Activated T-cell treated with anti-CD3 and anti-CD28 coated beads, Interleukin-2, amount 50 U/mL, for 24 hours (primary cell): ENCODE measurements around the gene MUC22.
"Not testable (repeated sequence)": the region's sequence is repeated elsewhere in the genome, so short reads cannot be mapped to it uniquely, and the experiment has no call there.

ENCODE experiments used
- DNase-seq: peaks from one replicate; pipeline ENCODE4 v3.0.0-alpha.2; 2020
- H3K27ac Mint-ChIP-seq: 2 replicates; pipeline ENCODE4 v1.8.0; 2020; ENCODE audit warnings: mild to moderate bottlenecking, mixed read lengths
- H3K27me3 Mint-ChIP-seq: 2 replicates; pipeline ENCODE4 v1.8.0; 2020; ENCODE audit warnings: mixed read lengths
- H3K36me3 Mint-ChIP-seq: 2 replicates; pipeline ENCODE4 v1.8.0; 2020; ENCODE audit warnings: low read depth, mixed read lengths
- H3K4me1 Mint-ChIP-seq: 2 replicates; pipeline ENCODE4 v1.8.0; 2020; ENCODE audit warnings: low read depth, mixed read lengths
- H3K4me3 Mint-ChIP-seq: 2 replicates; pipeline ENCODE4 v1.8.0; 2020; ENCODE audit warnings: mild to moderate bottlenecking, moderate library complexity, mixed read lengths
- H3K9me3 Mint-ChIP-seq: 2 replicates; pipeline ENCODE4 v1.8.0; 2020; ENCODE audit warnings: mixed read lengths

MUC22 gene

DNA sequence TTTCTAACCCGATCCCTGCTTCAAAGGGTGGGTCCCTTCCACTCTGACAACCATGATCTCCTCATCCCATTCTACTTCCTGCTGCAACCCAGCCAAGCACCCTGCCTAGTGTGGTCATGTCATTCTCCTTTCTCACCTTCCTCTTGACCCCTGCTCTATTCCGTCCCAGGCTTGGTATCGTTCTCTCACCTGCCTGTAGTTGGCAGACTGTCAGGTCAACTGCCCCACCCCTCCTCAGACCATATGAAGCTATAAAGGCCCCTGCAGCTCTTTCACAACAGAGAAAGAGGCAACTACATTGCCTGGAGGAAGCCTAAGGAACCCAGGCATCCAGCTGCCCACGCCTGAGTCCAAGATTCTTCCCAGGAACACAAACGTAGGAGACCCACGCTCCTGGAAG lies 26.8 kb upstream of the MUC22 start, which contains the start of gene MUC21:
MUC21 (plus strand) TSS at position 280 of the 400 bp plus-strand sequence. CDS start 241 bp downstream, outside the sequence.
- H3K4me1 Mint-ChIP-seq = peaks cover 11% of the 10 kb centered on the region
- H3K27ac Mint-ChIP-seq = no peak within 1 kb of the TSS
- no peak for DNase-seq
- H3K4me3 Mint-ChIP-seq = no peak within 1 kb of the TSS
- H3K36me3 Mint-ChIP-seq = no peaks in the 10 kb centered on the region
- no peaks in the 10 kb centered on the region for H3K9me3 Mint-ChIP-seq
- peaks cover 33% of the 10 kb centered on the region for H3K27me3 Mint-ChIP-seq

DNA sequence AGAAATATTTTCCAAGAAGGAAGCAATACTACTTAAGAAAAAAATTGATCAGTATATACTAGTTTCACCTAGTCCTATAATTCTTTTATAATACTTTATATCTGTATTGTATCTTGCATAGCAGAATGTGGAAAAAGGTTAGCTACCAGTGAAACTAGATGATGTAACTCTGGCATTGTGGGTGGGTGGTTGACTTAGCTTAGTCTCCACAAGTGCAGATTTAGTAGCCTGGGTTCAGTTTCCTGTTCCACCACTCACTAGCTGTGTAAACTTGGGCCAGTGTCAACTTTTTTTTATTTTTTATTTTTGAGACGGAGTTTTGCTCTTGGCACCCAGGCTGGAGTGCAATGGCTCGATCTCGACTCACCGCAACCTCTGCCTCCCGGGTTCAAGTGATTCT lies 24.8 kb upstream of the MUC22 start:
- H3K4me3 Mint-ChIP-seq = no peak overlapping the region
- H3K9me3 Mint-ChIP-seq = no peaks in the 10 kb centered on the region
- H3K27me3 Mint-ChIP-seq = peaks cover 31% of the 10 kb centered on the region
- peaks cover 16% of the 10 kb centered on the region for H3K4me1 Mint-ChIP-seq
- no peak overlapping the region for H3K27ac Mint-ChIP-seq
- DNase-seq = no peak
- no peaks in the 10 kb centered on the region for H3K36me3 Mint-ChIP-seq

DNA sequence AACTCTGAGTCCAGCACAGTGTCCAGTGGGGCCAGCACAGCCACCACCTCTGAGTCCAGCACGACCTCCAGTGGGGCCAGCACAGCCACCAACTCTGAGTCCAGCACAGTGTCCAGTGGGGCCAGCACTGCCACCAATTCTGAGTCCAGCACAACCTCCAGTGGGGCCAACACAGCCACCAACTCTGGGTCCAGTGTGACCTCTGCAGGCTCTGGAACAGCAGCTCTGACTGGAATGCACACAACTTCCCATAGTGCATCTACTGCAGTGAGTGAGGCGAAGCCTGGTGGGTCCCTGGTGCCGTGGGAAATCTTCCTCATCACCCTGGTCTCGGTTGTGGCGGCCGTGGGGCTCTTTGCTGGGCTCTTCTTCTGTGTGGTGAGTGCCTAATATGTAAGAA lies 23.0 kb upstream of the MUC22 start:
- Mint-ChIP-seq H3K27ac (no peak overlapping the region), H3K4me1 (peaks cover 18% of the 10 kb centered on the region), H3K36me3 (no peaks in the 10 kb centered on the region), H3K9me3 (no peaks in the 10 kb centered on the region), H3K27me3 (peaks cover 20% of the 10 kb centered on the region), H3K4me3 (no peak overlapping the region)
- no peak for DNase-seq

DNA sequence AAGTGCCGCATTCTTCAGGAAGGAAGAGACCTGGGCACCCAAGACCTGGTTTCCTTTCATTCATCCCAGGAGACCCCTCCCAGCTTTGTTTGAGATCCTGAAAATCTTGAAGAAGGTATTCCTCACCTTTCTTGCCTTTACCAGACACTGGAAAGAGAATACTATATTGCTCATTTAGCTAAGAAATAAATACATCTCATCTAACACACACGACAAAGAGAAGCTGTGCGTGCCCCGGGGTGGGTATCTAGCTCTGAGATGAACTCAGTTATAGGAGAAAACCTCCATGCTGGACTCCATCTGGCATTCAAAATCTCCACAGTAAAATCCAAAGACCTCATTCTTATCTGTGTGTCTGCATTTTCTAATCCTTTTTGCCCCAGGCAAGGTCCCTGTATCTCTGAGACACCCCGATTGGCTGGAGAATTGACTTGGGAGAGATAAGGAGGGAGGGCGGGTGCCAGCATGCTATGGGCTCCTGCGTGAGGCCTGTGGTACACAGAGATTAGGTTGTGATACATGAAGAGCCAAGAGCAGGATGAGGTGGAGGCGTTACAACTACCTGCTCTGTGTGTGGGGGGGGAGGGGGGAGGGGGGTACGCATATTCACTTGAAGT lies 22.0 kb upstream of the MUC22 start:
- no peak overlapping the region for H3K27ac Mint-ChIP-seq

DNA sequence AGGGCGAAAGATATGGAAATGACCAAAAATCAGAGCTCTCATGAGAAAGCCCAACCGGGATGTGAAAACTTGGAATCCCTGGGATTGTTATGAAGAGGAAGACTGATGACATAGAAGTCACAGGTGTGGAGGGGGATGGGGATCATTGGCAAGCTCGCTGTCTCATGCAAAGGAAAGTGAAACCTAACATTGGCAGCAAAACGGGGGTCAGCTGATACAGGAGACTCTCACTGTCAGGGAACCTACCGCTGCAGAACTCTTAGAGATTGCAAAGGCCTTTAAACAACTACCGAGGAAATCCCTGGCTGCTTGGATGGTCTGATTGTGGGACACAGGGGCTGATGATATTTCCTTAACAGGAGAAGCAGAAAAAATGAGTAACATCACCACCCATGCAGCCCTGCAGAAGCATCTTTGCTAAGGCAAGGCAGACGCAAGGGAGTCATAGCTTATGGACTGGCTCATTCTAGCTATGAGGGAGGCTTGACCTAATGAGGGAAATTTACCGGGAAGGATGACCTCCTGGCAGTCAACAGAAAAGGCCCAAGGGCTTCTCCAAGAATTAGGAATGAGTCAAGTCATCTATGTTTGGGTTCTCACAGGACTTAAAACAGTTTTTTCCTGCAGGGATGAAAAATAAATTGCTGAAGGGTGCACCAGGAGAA lies 19.7 kb upstream of the MUC22 start:
- Mint-ChIP-seq H3K4me1 (peaks cover 12% of the 10 kb centered on the region), H3K9me3 (no peaks in the 10 kb centered on the region), H3K27me3 (peaks cover 2% of the 10 kb centered on the region), H3K36me3 (no peaks in the 10 kb centered on the region), H3K4me3 (no peak overlapping the region), H3K27ac (no peak overlapping the region)
- no peak for DNase-seq

More for the DNA sequence above, 22.0 kb upstream of the MUC22 start:
- H3K9me3 Mint-ChIP-seq = no peaks in the 10 kb centered on the region
- no peak overlapping the region for H3K4me3 Mint-ChIP-seq
- peaks cover 17% of the 10 kb centered on the region for H3K4me1 Mint-ChIP-seq
- DNase-seq = no peak
- H3K36me3 Mint-ChIP-seq = no peaks in the 10 kb centered on the region
- H3K27me3 Mint-ChIP-seq = peaks cover 10% of the 10 kb centered on the region

DNA sequence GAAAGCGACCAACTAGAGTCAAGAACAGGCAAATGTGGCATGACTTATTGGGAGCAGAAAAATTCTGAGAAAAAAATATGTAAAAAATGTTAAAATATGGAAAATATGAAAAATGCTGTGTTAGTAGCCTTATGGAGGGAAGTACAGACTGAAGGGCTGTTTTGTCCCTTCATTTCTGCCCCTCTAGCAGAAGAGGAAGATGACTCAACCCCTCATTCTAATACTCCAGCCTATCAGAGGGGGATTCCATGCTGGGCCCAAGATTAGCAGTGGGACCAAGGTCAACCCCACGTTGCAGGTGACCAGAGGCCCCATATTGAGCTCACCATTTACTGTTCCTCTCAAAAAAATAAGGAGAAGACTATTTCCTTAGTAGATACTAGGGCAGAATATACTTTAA lies 18.4 kb upstream of the MUC22 start:
- Mint-ChIP-seq H3K9me3 (no peaks in the 10 kb centered on the region), H3K4me1 (peaks cover 11% of the 10 kb centered on the region), H3K36me3 (no peaks in the 10 kb centered on the region), H3K27me3 (no peaks in the 10 kb centered on the region), H3K4me3 (no peak overlapping the region), H3K27ac (no peak overlapping the region)
- DNase-seq = no peak

DNA sequence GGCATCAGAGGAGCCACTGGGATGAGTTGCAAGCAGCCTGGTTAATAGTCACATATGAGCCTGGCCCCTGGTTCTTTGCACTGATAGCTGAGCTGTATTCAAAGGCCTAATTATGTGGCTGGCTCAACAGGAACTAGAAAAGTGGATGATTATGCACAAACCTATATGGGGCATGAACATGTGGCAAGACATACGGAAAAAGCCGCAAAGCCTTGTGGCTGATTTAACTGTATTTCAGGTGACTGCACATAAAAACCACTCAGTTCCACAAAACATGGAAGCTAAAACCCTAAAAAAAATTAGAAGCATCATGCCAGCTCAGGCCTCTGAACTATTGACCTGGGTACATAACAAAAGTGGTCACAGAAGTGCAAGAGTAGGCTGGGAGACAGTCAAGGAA lies 13.0 kb upstream of the MUC22 start:
- Mint-ChIP-seq H3K27ac (no peak overlapping the region), H3K4me1 (peaks cover 9% of the 10 kb centered on the region), H3K4me3 (no peak overlapping the region), H3K27me3 (peaks cover 9% of the 10 kb centered on the region), H3K36me3 (no peaks in the 10 kb centered on the region), H3K9me3 (no peaks in the 10 kb centered on the region)
- DNase-seq = no peak

DNA sequence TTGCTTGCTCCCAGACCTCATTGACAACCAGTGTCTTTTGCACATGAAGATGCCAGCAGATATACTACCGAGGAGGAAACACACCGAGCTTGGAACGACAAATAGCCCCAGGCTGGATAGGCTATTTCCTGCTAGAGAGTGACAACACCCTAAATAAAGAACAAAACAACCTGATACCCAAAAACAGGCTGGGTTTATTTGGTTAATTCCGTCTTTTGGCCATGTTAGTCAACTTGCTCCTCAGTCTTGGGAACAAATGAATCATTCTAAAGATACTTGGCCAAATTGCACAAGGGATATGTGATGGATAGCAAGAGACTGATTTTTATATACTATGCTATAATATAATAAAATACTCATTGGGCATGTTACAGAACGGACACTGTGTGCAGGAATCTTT lies 11.5 kb upstream of the MUC22 start:
- DNase-seq = no peak
- Mint-ChIP-seq H3K4me1 (peaks cover 9% of the 10 kb centered on the region), H3K27me3 (peaks cover 13% of the 10 kb centered on the region), H3K9me3 (no peaks in the 10 kb centered on the region), H3K36me3 (no peaks in the 10 kb centered on the region), H3K4me3 (no peak overlapping the region), H3K27ac (no peak overlapping the region)

DNA sequence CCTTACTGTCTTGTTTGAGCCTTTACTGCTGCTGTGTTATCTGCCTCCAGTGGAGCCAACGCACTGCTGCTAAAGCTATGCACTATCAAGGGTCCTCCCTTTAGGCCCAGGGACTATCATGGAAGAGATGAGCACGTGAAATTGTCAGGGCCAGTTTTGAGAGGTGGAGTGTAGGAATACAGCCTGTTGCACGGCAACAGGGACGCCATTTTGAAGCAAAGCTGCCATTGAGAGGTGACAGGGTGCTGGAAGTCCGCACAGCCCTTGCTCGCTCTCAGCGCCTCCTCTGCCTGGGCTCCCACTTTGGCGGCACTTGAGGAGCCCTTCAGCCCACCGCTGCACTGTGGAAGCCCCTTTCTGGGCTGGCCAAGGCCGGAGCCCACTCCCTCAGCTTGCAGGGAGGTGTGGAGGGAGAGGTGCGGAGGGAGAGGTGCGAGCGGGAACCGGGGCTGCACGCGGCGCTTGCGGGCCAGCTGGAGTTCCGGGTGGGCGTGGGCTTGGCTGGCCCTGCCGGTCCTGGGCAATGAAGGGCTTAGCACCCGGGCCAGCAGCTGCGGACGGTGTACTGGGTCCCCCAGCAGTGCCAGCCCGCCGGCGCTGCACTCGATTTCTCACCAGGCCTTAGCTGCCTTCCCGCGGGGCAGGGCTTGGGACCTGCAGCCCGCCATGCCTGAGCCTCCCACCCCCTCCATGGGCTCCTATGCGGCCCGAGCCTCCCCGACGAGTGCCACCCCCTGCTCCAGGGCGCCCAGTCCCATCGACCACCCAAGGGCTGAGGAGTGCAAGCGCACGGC lies 10.0 kb upstream of the MUC22 start:
- H3K4me1 Mint-ChIP-seq = peaks cover 20% of the 10 kb centered on the region
- H3K27me3 Mint-ChIP-seq = peaks cover 13% of the 10 kb centered on the region
- not testable (repeated sequence) for H3K27ac Mint-ChIP-seq, H3K4me3 Mint-ChIP-seq, H3K36me3 Mint-ChIP-seq, H3K9me3 Mint-ChIP-seq, DNase-seq

DNA sequence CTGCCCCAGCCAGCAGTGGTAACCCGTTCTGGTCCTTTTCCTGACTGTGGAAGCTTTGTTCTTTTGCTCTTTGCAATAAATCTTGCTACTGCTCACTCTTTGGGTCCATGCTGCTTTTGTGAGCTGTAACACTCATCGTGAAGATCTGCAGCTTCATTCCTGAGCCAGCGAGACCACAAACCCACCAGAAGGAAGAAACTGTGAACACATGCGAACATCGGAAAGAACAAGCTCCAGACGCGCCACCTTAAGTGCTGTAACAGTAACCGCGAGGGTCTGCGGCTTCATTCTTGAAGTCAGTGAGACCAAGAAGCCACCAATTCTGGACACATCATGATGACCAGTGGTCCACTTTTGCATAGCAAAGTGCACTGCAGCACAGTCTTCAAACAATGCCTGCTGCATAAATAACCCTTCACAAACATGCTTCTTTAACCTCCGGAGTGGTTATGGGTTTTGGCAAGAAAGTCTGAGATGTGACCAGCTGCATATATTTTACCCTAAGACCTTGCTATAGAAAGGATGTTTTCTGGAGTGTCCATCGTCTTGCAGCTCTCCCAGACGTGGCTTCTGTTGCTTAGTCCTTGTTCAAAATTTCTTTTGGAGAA lies 8.9 kb upstream of the MUC22 start:
- no peak for DNase-seq
- no peak overlapping the region for H3K27ac Mint-ChIP-seq
- H3K4me3 Mint-ChIP-seq = no peak overlapping the region
- H3K9me3 Mint-ChIP-seq = no peaks in the 10 kb centered on the region
- no peaks in the 10 kb centered on the region for H3K36me3 Mint-ChIP-seq
- H3K27me3 Mint-ChIP-seq = peaks cover 22% of the 10 kb centered on the region
- H3K4me1 Mint-ChIP-seq = peaks cover 24% of the 10 kb centered on the region

DNA sequence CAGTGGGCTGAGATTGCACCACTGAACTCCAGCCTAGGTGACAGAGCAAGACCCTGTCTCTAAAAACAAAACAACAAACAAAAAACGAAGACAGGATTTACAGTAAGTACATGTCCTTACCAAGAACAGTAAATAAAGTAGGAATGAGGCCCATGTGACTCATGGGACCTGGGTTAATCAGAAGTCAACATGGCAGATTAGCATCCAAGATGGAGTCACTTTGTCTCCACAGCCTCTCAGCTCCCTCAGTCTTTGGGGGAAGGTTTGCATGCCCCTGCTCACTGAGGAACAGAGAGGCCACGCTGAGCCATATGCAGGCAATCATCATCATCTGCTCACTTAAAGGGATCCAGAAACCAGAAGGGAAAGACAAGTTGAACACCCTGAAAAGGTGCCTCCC lies 7.8 kb upstream of the MUC22 start:
- Mint-ChIP-seq H3K9me3 (no peaks in the 10 kb centered on the region), H3K4me3 (no peak overlapping the region), H3K4me1 (peaks cover 27% of the 10 kb centered on the region), H3K27me3 (peaks cover 29% of the 10 kb centered on the region), H3K36me3 (no peaks in the 10 kb centered on the region), H3K27ac (no peak overlapping the region)
- no peak for DNase-seq

DNA sequence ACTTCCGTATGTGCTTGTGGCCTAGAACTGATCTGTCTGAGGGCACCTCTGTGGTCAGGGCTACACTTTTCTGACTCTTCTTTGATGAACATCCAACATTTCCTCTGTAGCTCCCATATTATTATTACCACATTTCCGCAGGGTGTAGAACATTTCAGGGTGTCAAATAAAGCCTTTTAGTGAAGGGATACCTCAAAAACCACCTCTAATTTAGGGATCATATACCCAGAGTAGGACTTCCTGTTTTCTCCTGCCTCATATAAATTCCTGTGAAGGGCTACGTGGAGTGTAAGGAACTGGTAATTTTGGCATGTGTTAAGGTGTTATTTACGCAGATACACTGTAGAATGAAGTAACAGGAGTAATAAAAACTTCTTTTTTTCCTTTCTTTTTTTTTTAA lies 5.5 kb upstream of the MUC22 start:
- H3K27me3 Mint-ChIP-seq = peaks cover 41% of the 10 kb centered on the region
- H3K36me3 Mint-ChIP-seq = no peaks in the 10 kb centered on the region
- peaks cover 30% of the 10 kb centered on the region for H3K4me1 Mint-ChIP-seq
- DNase-seq = no peak
- no peak overlapping the region for H3K4me3 Mint-ChIP-seq
- H3K9me3 Mint-ChIP-seq = no peaks in the 10 kb centered on the region
- no peak overlapping the region for H3K27ac Mint-ChIP-seq

DNA sequence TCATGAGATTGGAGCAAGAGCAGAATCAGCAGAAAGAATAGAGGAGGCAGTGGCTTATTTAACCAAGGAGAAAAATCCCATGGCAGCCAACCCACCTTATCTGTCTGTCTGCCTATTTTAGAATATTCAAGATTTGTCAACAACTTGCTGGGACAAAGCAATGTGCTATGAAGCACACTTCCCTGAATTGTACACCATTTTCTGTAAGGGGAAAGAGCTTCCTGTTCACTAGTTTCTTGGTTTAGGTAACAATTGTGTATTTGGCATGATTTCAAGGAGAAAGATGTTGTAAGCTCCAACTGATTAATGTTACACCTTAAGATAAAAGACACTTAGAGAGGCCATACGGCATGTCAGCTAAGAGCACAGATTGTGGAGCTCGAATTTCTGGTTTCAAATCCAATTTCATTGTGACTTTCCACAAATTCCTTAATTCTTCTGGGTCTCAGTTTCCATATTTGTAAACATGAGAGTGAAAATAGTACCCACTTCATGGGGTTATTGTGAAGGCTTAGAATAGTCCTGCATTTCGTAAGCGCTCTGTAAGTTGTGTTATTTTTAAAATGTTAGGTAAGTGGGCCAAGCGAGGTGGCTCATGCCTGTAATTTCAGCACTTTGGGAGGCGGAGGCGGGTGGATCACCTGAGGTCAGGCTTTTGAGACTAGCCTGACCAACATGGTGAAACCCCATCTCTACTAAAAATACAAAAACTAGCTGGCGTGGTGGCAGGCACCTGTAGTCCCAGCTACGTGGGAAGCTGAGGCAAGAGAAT lies 4.8 kb upstream of the MUC22 start:
- H3K4me3 Mint-ChIP-seq = no peak overlapping the region
- peaks cover 35% of the 10 kb centered on the region for H3K4me1 Mint-ChIP-seq
- no peaks in the 10 kb centered on the region for H3K9me3 Mint-ChIP-seq
- no peaks in the 10 kb centered on the region for H3K36me3 Mint-ChIP-seq
- H3K27me3 Mint-ChIP-seq = peaks cover 45% of the 10 kb centered on the region
- no peak overlapping the region for H3K27ac Mint-ChIP-seq
- DNase-seq = no peak

DNA sequence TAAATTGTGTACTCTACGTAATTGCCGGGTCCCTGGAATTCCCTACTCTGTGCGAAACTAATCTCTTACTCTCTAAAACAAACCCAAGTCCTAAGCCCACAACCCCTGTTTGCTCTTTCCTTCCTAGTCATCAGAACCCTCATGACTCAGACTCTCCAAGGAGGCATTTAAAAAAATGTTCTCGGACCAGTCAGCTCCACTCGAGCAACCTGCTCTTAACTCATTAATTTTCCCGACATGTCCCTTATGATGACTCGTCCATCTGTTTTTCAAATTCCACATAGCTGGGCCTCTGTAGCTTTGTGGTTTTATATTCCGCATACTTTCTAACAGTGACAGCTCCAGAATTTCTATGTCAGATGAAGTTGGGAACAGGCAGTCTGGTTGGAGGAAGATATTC lies 2.6 kb upstream of the MUC22 start:
- no peak for DNase-seq
- no peaks in the 10 kb centered on the region for H3K36me3 Mint-ChIP-seq
- no peak overlapping the region for H3K4me3 Mint-ChIP-seq
- H3K27ac Mint-ChIP-seq = no peak overlapping the region
- H3K4me1 Mint-ChIP-seq = peaks cover 36% of the 10 kb centered on the region
- no peaks in the 10 kb centered on the region for H3K9me3 Mint-ChIP-seq
- peaks cover 34% of the 10 kb centered on the region for H3K27me3 Mint-ChIP-seq
